Esophagus squamous epithelium (tissue), 4 donors: ENCODE data around the gene ELOA2.

Experiments used
- POLR2A ChIP-seq, 4 donors: fragments of 450-650 bp; IDR thresholded peaks; one replicate each; pipeline ENCODE4 v1.6.1; 2017; ENCODE audit warnings: antibody characterized with exemption in 4 of 4, mild to moderate bottlenecking in 4 of 4, moderate library complexity in 3 of 4
- TF ChIP-seq, protein P1 (sequence below), 6 experiments: fragments of 450-650 bp in 4 of 6; fragments of 200-600 bp in 2 of 6; sonication (generic) in 2 of 6; IDR thresholded peaks; one replicate each; pipeline ENCODE4 v1.5.1; 2016 to 2019; ENCODE audit warnings: antibody characterized with exemption in 6 of 6, mild to moderate bottlenecking in 4 of 6, moderate library complexity in 4 of 6

DNA sequence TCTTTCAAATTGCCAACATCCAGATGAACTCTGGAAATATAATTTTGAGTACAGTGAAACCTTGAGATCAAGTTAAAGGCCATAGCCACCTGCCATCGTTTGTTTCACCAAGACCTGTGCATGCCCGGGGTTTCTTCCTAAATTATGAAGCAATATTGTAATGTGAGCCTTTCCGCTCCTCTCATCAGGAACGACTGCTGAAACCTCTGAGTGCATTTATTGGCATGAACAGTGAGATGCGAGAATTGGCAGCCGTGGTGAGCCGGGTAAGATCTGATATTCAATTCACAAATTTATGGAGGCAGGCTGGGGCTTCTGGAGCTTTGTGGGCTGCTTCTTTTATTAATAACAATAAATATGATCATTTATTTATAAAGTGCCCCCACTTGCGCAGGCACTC is 27.7 kb upstream of the ELOA2 start:
- TF ChIP-seq, protein P1, sequence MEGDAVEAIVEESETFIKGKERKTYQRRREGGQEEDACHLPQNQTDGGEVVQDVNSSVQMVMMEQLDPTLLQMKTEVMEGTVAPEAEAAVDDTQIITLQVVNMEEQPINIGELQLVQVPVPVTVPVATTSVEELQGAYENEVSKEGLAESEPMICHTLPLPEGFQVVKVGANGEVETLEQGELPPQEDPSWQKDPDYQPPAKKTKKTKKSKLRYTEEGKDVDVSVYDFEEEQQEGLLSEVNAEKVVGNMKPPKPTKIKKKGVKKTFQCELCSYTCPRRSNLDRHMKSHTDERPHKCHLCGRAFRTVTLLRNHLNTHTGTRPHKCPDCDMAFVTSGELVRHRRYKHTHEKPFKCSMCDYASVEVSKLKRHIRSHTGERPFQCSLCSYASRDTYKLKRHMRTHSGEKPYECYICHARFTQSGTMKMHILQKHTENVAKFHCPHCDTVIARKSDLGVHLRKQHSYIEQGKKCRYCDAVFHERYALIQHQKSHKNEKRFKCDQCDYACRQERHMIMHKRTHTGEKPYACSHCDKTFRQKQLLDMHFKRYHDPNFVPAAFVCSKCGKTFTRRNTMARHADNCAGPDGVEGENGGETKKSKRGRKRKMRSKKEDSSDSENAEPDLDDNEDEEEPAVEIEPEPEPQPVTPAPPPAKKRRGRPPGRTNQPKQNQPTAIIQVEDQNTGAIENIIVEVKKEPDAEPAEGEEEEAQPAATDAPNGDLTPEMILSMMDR (IDR thresholded peaks at IDR 0.05): no peak
- no peak for TF ChIP-seq POLR2A (IDR thresholded peaks at IDR 0.05)
